ENCODE results near the gene XPNPEP3.
"Not testable (repeated sequence)": the region's sequence is repeated elsewhere in the genome, so short reads cannot be mapped to it uniquely, and the experiment has no call there.

XPNPEP3 gene

GRCh38 chr22:40838486-40838885 is 18.5 kb upstream of the XPNPEP3 start:
- H3K9ac ChIP-seq (ENCODE audit: low read depth, low read length, poor library complexity), result no peak overlapping the region
- no peak overlapping the region for H2AFZ ChIP-seq (ENCODE audit: low read length)
- H3K9me3 ChIP-seq (replicated peaks in 1 of 2; ENCODE audit: control insufficient read depth in 2 of 2, insufficient read depth in 1 of 2, low read depth in 1 of 2, low read length in 2 of 2), result no peaks in the 10 kb centered on the region
- no peak overlapping the region for H3K14ac ChIP-seq (ENCODE audit: low read length)
- H3K27ac ChIP-seq (replicated peaks; ENCODE audit: low read length), result no peak overlapping the region
- H3K4me3 ChIP-seq (ENCODE audit: low read length in 2 of 2), result no peak overlapping the region
- H3K4me1 ChIP-seq (ENCODE audit: control insufficient read depth in 2 of 2, insufficient read depth in 1 of 2, low read depth in 1 of 2, low read length in 2 of 2), result no peaks in the 10 kb centered on the region
- peaks cover 20 to 99% of the 10 kb centered on the region in 2 donors for H3K36me3 ChIP-seq (replicated peaks in 1 of 2; ENCODE audit: control insufficient read depth in 2 of 2, insufficient read depth in 2 of 2, low read length in 2 of 2)
- H3K4ac ChIP-seq (ENCODE audit: low read length), result no peak overlapping the region
- H3K27me3 ChIP-seq (ENCODE audit: control insufficient read depth in 3 of 3, insufficient read depth in 3 of 3, low read depth in 1 of 3, low read length in 3 of 3), result no peaks in the 10 kb centered on the region
- no CpG with 5 or more reads among the region's 3 CpGs for WGBS, 2 donors (ENCODE audit: extremely low coverage in 2 of 2, insufficient read length in 2 of 2, insufficient replicate concordance in 1 of 2)
- no peak overlapping the region for H2BK120ac ChIP-seq (ENCODE audit: low read depth, low read length)
- H4K8ac ChIP-seq (ENCODE audit: low read depth, low read length), result no peak overlapping the region
- H3K79me1 ChIP-seq (ENCODE audit: low read depth, low read length), result peaks cover 4% of the 10 kb centered on the region
- H2BK12ac ChIP-seq (ENCODE audit: low read length), result no peak overlapping the region
- no peak overlapping the region for H3K4me2 ChIP-seq (ENCODE audit: insufficient read depth, low read length, poor library complexity, severe bottlenecking)
- no peak overlapping the region for H2BK5ac ChIP-seq (ENCODE audit: low read length)
- H3K18ac ChIP-seq (ENCODE audit: low read length), result no peak overlapping the region
- H3K23ac ChIP-seq (ENCODE audit: low read depth, low read length, poor library complexity), result no peak overlapping the region
- no peak overlapping the region for H2BK15ac ChIP-seq (ENCODE audit: low read length)
- DNase-seq (ENCODE audit: low spot score), result no peak
- no peak overlapping the region for H2AK5ac ChIP-seq (ENCODE audit: low read depth, low read length)
- H4K91ac ChIP-seq (ENCODE audit: low read depth, low read length, poor library complexity), result no peak overlapping the region

DNA sequence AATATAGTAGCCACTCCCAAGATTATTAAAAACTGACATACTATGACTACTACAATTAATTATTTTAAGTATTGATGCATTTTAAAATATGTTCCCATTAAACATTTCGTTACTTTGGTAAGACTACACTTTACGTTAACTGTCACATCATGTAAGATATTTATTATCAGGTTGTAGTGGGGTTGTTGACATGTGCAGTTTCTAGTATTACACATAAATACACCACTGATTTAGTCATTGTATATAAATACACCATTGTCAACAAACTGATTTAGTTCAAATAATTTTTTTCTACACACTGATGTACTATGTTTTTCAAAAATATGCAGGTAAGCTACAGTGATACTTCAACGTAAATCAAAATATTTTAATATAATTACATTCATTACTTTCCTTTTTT is 12.0 kb upstream of the XPNPEP3 start:
- Histone ChIP-seq H3K23ac (ENCODE audit: low read depth, low read length, poor library complexity) (no peak overlapping the region), H3K4me1 (ENCODE audit: control insufficient read depth in 2 of 2, insufficient read depth in 1 of 2, low read depth in 1 of 2, low read length in 2 of 2) (no peaks in the 10 kb centered on the region), H3K18ac (ENCODE audit: low read length) (no peak overlapping the region), H3K79me1 (ENCODE audit: low read depth, low read length) (peaks cover 4% of the 10 kb centered on the region), H3K4ac (ENCODE audit: low read length) (no peak overlapping the region), H3K27ac (replicated peaks; ENCODE audit: low read length) (no peak overlapping the region), H2BK120ac (ENCODE audit: low read depth, low read length) (no peak overlapping the region), H3K9ac (ENCODE audit: low read depth, low read length, poor library complexity) (no peak overlapping the region), H3K14ac (ENCODE audit: low read length) (no peak overlapping the region), H2BK12ac (ENCODE audit: low read length) (no peak overlapping the region), H4K8ac (ENCODE audit: low read depth, low read length) (no peak overlapping the region), H2AK5ac (ENCODE audit: low read depth, low read length) (no peak overlapping the region), H2BK15ac (ENCODE audit: low read length) (no peak overlapping the region), H2BK5ac (ENCODE audit: low read length) (no peak overlapping the region), H2AFZ (ENCODE audit: low read length) (no peak overlapping the region), H3K36me3 (replicated peaks in 1 of 2; ENCODE audit: control insufficient read depth in 2 of 2, insufficient read depth in 2 of 2, low read length in 2 of 2) (peaks cover 17 to 100% of the 10 kb centered on the region in 2 donors), H3K4me3 (ENCODE audit: low read length in 2 of 2) (no peak overlapping the region), H3K4me2 (ENCODE audit: insufficient read depth, low read length, poor library complexity, severe bottlenecking) (no peak overlapping the region), H3K27me3 (ENCODE audit: control insufficient read depth in 3 of 3, insufficient read depth in 3 of 3, low read depth in 1 of 3, low read length in 3 of 3) (no peaks in the 10 kb centered on the region), H3K9me3 (replicated peaks in 1 of 2; ENCODE audit: control insufficient read depth in 2 of 2, insufficient read depth in 1 of 2, low read depth in 1 of 2, low read length in 2 of 2) (no peaks in the 10 kb centered on the region), H4K91ac (ENCODE audit: low read depth, low read length, poor library complexity) (no peak overlapping the region)
- DNase-seq (ENCODE audit: low spot score), result no peak
- whole genome bisulfite sequencing, 2 donors (ENCODE audit: extremely low coverage in 2 of 2, insufficient read length in 2 of 2, insufficient replicate concordance in 1 of 2), result no CpG with 5 or more reads among the region's 3 CpGs

DNA sequence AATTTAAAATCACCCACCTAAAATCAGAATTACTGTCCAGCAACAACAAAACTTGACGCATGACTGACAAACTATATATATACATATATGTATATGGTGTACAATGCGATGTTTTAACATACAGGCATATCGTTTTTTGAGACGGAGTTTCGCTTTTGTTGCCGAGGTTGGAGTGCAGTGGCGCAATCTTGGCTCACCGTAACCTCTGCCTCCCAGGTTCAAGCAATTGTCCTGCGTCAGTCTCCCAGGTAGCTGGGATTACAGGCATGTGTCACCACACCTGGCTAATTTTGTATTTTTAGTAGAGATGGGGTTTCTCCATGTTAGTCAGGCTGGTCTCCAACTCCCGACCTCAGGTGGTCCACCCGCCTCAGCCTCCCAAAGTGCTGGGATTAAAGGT is 11.1 kb upstream of the XPNPEP3 start:
- peaks cover 18 to 100% of the 10 kb centered on the region in 2 donors for H3K36me3 ChIP-seq (replicated peaks in 1 of 2; ENCODE audit: control insufficient read depth in 2 of 2, insufficient read depth in 2 of 2, low read length in 2 of 2)
- no CpG with 5 or more reads among the region's 11 CpGs for WGBS, 2 donors (ENCODE audit: extremely low coverage in 2 of 2, insufficient read length in 2 of 2, insufficient replicate concordance in 1 of 2)
- not testable (repeated sequence) for H3K9me3 ChIP-seq (replicated peaks in 1 of 2; ENCODE audit: control insufficient read depth in 2 of 2, insufficient read depth in 1 of 2, low read depth in 1 of 2, low read length in 2 of 2); DNase-seq (ENCODE audit: low spot score); H3K4me3 ChIP-seq (ENCODE audit: low read length in 2 of 2); H3K14ac ChIP-seq (ENCODE audit: low read length); H3K4me1 ChIP-seq (ENCODE audit: control insufficient read depth in 2 of 2, insufficient read depth in 1 of 2, low read depth in 1 of 2, low read length in 2 of 2); H3K4me2 ChIP-seq (ENCODE audit: insufficient read depth, low read length, poor library complexity, severe bottlenecking); H2BK15ac ChIP-seq (ENCODE audit: low read length); H4K8ac ChIP-seq (ENCODE audit: low read depth, low read length); H2AFZ ChIP-seq (ENCODE audit: low read length); H3K23ac ChIP-seq (ENCODE audit: low read depth, low read length, poor library complexity); H3K18ac ChIP-seq (ENCODE audit: low read length); H4K91ac ChIP-seq (ENCODE audit: low read depth, low read length, poor library complexity); H2BK12ac ChIP-seq (ENCODE audit: low read length); H3K79me1 ChIP-seq (ENCODE audit: low read depth, low read length); H2BK5ac ChIP-seq (ENCODE audit: low read length); H3K27me3 ChIP-seq (ENCODE audit: control insufficient read depth in 3 of 3, insufficient read depth in 3 of 3, low read depth in 1 of 3, low read length in 3 of 3); H2BK120ac ChIP-seq (ENCODE audit: low read depth, low read length); H2AK5ac ChIP-seq (ENCODE audit: low read depth, low read length); H3K4ac ChIP-seq (ENCODE audit: low read length); H3K9ac ChIP-seq (ENCODE audit: low read depth, low read length, poor library complexity); H3K27ac ChIP-seq (replicated peaks; ENCODE audit: low read length)

DNA sequence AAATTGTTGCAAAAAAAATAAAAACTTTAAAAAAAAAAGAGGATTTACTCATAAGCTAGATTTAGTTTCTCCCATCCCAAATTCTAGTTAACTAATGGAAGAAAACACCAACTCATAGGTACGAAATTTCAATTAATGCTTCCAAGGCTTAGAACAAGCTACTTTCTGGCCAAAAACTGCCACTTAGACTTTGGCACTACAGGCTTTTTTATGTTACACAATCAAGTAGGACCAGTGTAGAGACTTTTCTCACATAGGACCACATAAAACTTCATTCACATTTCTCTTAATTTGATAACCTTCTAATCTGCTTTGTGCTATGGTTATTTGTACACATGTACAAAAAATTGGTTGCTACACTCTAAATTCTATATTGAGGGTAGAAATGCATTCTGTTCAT is 3.6 kb upstream of the XPNPEP3 start:
- Histone ChIP-seq H3K18ac (ENCODE audit: low read length) (no peak overlapping the region), H4K8ac (ENCODE audit: low read depth, low read length) (no peak overlapping the region), H2BK12ac (ENCODE audit: low read length) (no peak overlapping the region), H3K9me3 (replicated peaks in 1 of 2; ENCODE audit: control insufficient read depth in 2 of 2, insufficient read depth in 1 of 2, low read depth in 1 of 2, low read length in 2 of 2) (no peaks in the 10 kb centered on the region), H3K4me1 (ENCODE audit: control insufficient read depth in 2 of 2, insufficient read depth in 1 of 2, low read depth in 1 of 2, low read length in 2 of 2) (peaks cover 4 to 19% of the 10 kb centered on the region in 2 donors), H2AK5ac (ENCODE audit: low read depth, low read length) (no peak overlapping the region), H2BK15ac (ENCODE audit: low read length) (no peak overlapping the region), H3K4ac (ENCODE audit: low read length) (no peak overlapping the region), H3K79me1 (ENCODE audit: low read depth, low read length) (peaks cover 7% of the 10 kb centered on the region), H3K27me3 (ENCODE audit: control insufficient read depth in 3 of 3, insufficient read depth in 3 of 3, low read depth in 1 of 3, low read length in 3 of 3) (no peaks in the 10 kb centered on the region), H2BK120ac (ENCODE audit: low read depth, low read length) (no peak overlapping the region), H3K27ac (replicated peaks; ENCODE audit: low read length) (no peak overlapping the region), H3K14ac (ENCODE audit: low read length) (no peak overlapping the region), H4K91ac (ENCODE audit: low read depth, low read length, poor library complexity) (no peak overlapping the region), H3K4me3 (ENCODE audit: low read length in 2 of 2) (no peak overlapping the region), H3K23ac (ENCODE audit: low read depth, low read length, poor library complexity) (no peak overlapping the region), H3K9ac (ENCODE audit: low read depth, low read length, poor library complexity) (no peak overlapping the region), H2BK5ac (ENCODE audit: low read length) (no peak overlapping the region), H2AFZ (ENCODE audit: low read length) (no peak overlapping the region), H3K4me2 (ENCODE audit: insufficient read depth, low read length, poor library complexity, severe bottlenecking) (no peak overlapping the region), H3K36me3 (replicated peaks in 1 of 2; ENCODE audit: control insufficient read depth in 2 of 2, insufficient read depth in 2 of 2, low read length in 2 of 2) (peaks cover 5 to 61% of the 10 kb centered on the region in 2 donors)
- WGBS, 2 donors (ENCODE audit: extremely low coverage in 2 of 2, insufficient read length in 2 of 2, insufficient replicate concordance in 1 of 2), result no CpG with 5 or more reads among the region's 1 CpG
- DNase-seq (ENCODE audit: low spot score), result no peak

Measured in neuronal stem cell (in vitro differentiated cells).